CD14-positive monocyte (primary cell): Measurements from ENCODE around the gene VAT1. TPM values are rescaled to one million over a fixed set of nuclear protein-coding genes. Genes with fewer than 3 reads are reported as not detected.
"Not testable (repeated sequence)": the region's sequence is repeated elsewhere in the genome, so short reads cannot be mapped to it uniquely, and the experiment has no call there.

Experiments
- DNase-seq, 3 donors: peaks; one replicate each; pipeline ENCODE4 v3.0.0-alpha.2; 2011 to 2022
- H2AFZ ChIP-seq: 2 replicates; pipeline ENCODE4 v1.6.0; 2012; ENCODE audit warnings: mild to moderate bottlenecking, low read depth, low read length, inconsistent platforms; ENCODE audit not compliant: insufficient read depth, poor library complexity, severe bottlenecking
- H3K27ac ChIP-seq, 2 donors: 1 replicate in 1 of 2; 2 replicates in 1 of 2; pipeline ENCODE4 v1.5.1; 2012 to 2013; ENCODE audit warnings: low read length in 2 of 2, control low read depth in 1 of 2, inconsistent platforms in 1 of 2, low read depth in 1 of 2, mild to moderate bottlenecking in 1 of 2
- H3K27me3 ChIP-seq, 2 donors: one replicate each; pipeline versions ENCODE4 v1.6.0 to v1.6.1; 2011 to 2013; ENCODE audit warnings: low read length in 2 of 2; ENCODE audit not compliant: control insufficient read depth in 2 of 2, insufficient read depth in 2 of 2
- H3K36me3 ChIP-seq, 2 donors: replicated peaks in 1 of 2; 1 replicate in 1 of 2; 2 replicates in 1 of 2; pipeline versions ENCODE4 v1.5.1 to v1.6.1; 2012 to 2013; ENCODE audit warnings: low read length in 2 of 2, control low read depth in 1 of 2, inconsistent platforms in 1 of 2, mild to moderate bottlenecking in 1 of 2; ENCODE audit not compliant: insufficient read depth in 2 of 2, control insufficient read depth in 1 of 2
- H3K4me1 ChIP-seq, 2 donors: 1 replicate in 1 of 2; 2 replicates in 1 of 2; pipeline versions ENCODE4 v1.5.1 to v1.6.1; 2012 to 2013; ENCODE audit warnings: low read length in 2 of 2, control low read depth in 1 of 2, inconsistent platforms in 1 of 2, mild to moderate bottlenecking in 1 of 2, moderate library complexity in 1 of 2; ENCODE audit not compliant: insufficient read depth in 2 of 2, control insufficient read depth in 1 of 2
- H3K4me2 ChIP-seq: replicated peaks from 2 replicates; pipeline ENCODE3; 2012; ENCODE audit warnings: low read length, moderate library complexity, mild to moderate bottlenecking; ENCODE audit not compliant: poor library complexity, severe bottlenecking; ENCODE audit errors: extremely low read depth
- H3K4me3 ChIP-seq, 3 experiments: fragments of 200-600 bp in 1 of 3; sonication (generic) in 1 of 3; replicated peaks in 1 of 3; 1 replicate in 2 of 3; 2 replicates in 1 of 3; pipeline ENCODE4 v1.5.1; 2011 to 2013; ENCODE audit warnings: low read length in 3 of 3, mild to moderate bottlenecking in 3 of 3, control low read depth in 2 of 3, low read depth in 2 of 3, inconsistent platforms in 1 of 3, moderate library complexity in 1 of 3
- H3K79me2 ChIP-seq: 2 replicates; pipeline ENCODE4 v1.6.0; 2012; ENCODE audit warnings: mild to moderate bottlenecking, control low read depth, inconsistent platforms, low read length, moderate library complexity; ENCODE audit not compliant: insufficient read depth
- H3K9ac ChIP-seq: 2 replicates; pipeline ENCODE4 v1.6.0; 2017; ENCODE audit warnings: low read length, mild to moderate bottlenecking; ENCODE audit not compliant: insufficient read depth, poor library complexity, severe bottlenecking
- H3K9me3 ChIP-seq, 2 donors: replicated peaks in 1 of 2; 1 replicate in 1 of 2; 2 replicates in 1 of 2; pipeline versions ENCODE4 v1.5.1 to v1.6.1; 2012 to 2013; ENCODE audit warnings: low read length in 2 of 2, control low read depth in 1 of 2; ENCODE audit not compliant: control insufficient read depth in 1 of 2, insufficient read depth in 1 of 2
- H4K20me1 ChIP-seq: 2 replicates; pipeline ENCODE4 v1.6.0; 2012; ENCODE audit warnings: mild to moderate bottlenecking, low read length, control low read depth, moderate library complexity; ENCODE audit not compliant: insufficient read depth
- H3K27ac Mint-ChIP-seq, 7 donors: one replicate each; pipeline ENCODE4 v1.8.0; 2020; ENCODE audit warnings: mild to moderate bottlenecking in 7 of 7, mixed read lengths in 7 of 7, moderate library complexity in 6 of 7, inconsistent platforms in 2 of 7
- H3K27me3 Mint-ChIP-seq, 3 donors: one replicate each; pipeline ENCODE4 v1.8.0; 2021 to 2022; ENCODE audit warnings: low read depth in 3 of 3, mild to moderate bottlenecking in 3 of 3, mixed read lengths in 3 of 3, moderate library complexity in 3 of 3, inconsistent platforms in 1 of 3
- H3K36me3 Mint-ChIP-seq, 2 donors: one replicate each; pipeline ENCODE4 v1.8.0; 2020; ENCODE audit warnings: mixed read lengths in 2 of 2, inconsistent platforms in 1 of 2, mild to moderate bottlenecking in 1 of 2
- H3K4me1 Mint-ChIP-seq: one replicate; pipeline ENCODE4 v1.8.0; 2020; ENCODE audit warnings: mild to moderate bottlenecking, mixed read lengths
- H3K4me3 Mint-ChIP-seq, 2 donors: one replicate each; pipeline ENCODE4 v1.8.0; 2020; ENCODE audit warnings: mild to moderate bottlenecking in 2 of 2, mixed read lengths in 2 of 2, moderate library complexity in 1 of 2
- H3K9me3 Mint-ChIP-seq, 7 donors: one replicate each; pipeline ENCODE4 v1.8.0; 2020 to 2022; ENCODE audit warnings: mixed read lengths in 7 of 7, mild to moderate bottlenecking in 6 of 7, moderate library complexity in 6 of 7, inconsistent platforms in 2 of 7
- WGBS: methylation state at CpG from one replicate; pipeline ENCODE4 v1.1.5; 2013; ENCODE audit warnings: missing lambda C conversion rate; ENCODE audit not compliant: insufficient coverage; 5-methylcytosine and 5-hydroxymethylcytosine counted together
- intact Hi-C, 2 donors: fragments of 100-400 bp; cut with micrococcal nuclease; formaldehyde crosslinking; loops; one replicate each; pipeline versions ENCODE4 v1.15.0 to v1.15.1; 2023
- polyA plus RNA-seq, 3 donors: library from polyadenylated mRNA; depleted of rRNA in 1 of 3; unstranded in 2 of 3; stranded (reverse) in 1 of 3; fragments of 300-500 nt in 2 of 3; fragments of >200 nt in 1 of 3; fragmentation: Illumina TruSeq in 2 of 3; gene quantifications; 1 replicate in 2 of 3; 2 replicates in 1 of 3; pipeline ENCODE4 v1.2.3, GENCODE V29; 2012 to 2021
- TF ChIP-seq, protein P1 (sequence below): fragments of 200-600 bp; IDR thresholded peaks from one replicate; pipeline ENCODE4 v1.8.0; 2022; ENCODE audit warnings: antibody characterized with exemption, mild to moderate bottlenecking

VAT1 gene
- polyA plus RNA-seq, 3 donors, result 12.7 to 39.5 (median 38.0) TPM

DNA sequence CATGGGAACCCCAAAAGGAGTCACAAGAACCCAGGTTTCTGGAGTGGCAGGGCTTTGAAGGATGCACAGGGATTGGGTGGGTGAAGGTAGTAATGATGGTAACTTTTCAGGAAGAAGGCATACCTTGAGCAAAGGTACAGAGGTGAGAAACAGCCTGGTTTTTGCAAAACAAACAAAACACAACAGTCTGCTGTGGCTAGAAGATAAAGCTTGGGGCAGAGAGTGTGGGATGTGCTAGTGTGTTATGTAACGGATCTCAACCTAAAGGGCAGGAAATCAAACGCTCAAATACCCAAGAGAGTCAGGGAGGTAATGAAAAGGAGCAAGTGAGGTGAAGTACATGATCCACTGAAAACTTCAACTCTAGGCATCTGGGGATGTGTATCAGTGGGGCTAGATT lies 46.9 kb downstream of the VAT1 start:
- Histone ChIP-seq H3K9ac (no peak overlapping the region), H2AFZ (peak overlapping the region; percentile 5), H3K9me3 (no peaks in the 10 kb centered on the region), H3K79me2 (peaks cover 5% of the 10 kb centered on the region), H3K4me3 (no peak overlapping the region), H4K20me1 (no peaks in the 10 kb centered on the region), H3K4me2 (no peak overlapping the region), H3K27me3 (no peaks in the 10 kb centered on the region), H3K36me3 (no peaks in the 10 kb centered on the region), H3K27ac (no peak overlapping the region), H3K4me1 (peaks cover 8 to 9% of the 10 kb centered on the region in 2 donors)
- peaks cover 11% of the 10 kb centered on the region for H3K4me1 Mint-ChIP-seq
- no peaks in the 10 kb centered on the region for H3K9me3 Mint-ChIP-seq
- TF ChIP-seq, protein P1, sequence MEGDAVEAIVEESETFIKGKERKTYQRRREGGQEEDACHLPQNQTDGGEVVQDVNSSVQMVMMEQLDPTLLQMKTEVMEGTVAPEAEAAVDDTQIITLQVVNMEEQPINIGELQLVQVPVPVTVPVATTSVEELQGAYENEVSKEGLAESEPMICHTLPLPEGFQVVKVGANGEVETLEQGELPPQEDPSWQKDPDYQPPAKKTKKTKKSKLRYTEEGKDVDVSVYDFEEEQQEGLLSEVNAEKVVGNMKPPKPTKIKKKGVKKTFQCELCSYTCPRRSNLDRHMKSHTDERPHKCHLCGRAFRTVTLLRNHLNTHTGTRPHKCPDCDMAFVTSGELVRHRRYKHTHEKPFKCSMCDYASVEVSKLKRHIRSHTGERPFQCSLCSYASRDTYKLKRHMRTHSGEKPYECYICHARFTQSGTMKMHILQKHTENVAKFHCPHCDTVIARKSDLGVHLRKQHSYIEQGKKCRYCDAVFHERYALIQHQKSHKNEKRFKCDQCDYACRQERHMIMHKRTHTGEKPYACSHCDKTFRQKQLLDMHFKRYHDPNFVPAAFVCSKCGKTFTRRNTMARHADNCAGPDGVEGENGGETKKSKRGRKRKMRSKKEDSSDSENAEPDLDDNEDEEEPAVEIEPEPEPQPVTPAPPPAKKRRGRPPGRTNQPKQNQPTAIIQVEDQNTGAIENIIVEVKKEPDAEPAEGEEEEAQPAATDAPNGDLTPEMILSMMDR, result no peak
- no peak overlapping the region for H3K27ac Mint-ChIP-seq
- H3K27me3 Mint-ChIP-seq, result peaks cover 2 to 5% (median 4%) of the 10 kb centered on the region in 3 donors
- WGBS, result 29% methylated on average over 2 of the region's 2 CpGs
- H3K36me3 Mint-ChIP-seq, result no peaks in the 10 kb centered on the region
- intact Hi-C loops, result no loop called here
- no peak for DNase-seq
- no peak overlapping the region for H3K4me3 Mint-ChIP-seq

DNA sequence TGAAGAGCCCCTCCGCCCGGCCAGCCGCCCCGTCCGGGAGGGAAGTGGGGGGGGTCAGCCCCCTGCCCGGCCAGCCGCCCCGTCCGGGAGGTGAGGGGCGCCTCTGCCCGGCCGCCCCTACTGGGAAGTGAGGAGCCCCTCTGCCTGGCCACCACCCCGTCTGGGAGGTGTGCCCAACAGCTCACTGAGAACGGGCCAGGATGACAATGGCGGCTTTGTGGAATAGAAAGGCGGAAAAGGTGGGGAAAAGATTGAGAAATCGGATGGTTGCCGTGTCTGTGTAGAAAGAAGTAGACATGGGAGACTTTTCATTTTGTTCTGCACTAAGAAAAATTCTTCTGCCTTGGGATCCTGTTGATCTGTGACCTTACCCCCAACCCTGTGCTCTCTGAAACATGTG lies 48.9 kb downstream of the VAT1 start:
- H3K9ac ChIP-seq, H4K20me1 ChIP-seq, H3K4me1 Mint-ChIP-seq, H3K4me3 ChIP-seq, H3K36me3 Mint-ChIP-seq, H3K9me3 Mint-ChIP-seq, H3K36me3 ChIP-seq, H3K4me3 Mint-ChIP-seq, H3K79me2 ChIP-seq, H3K9me3 ChIP-seq, intact Hi-C loops, H2AFZ ChIP-seq, H3K27me3 ChIP-seq, H3K27ac Mint-ChIP-seq, H3K4me1 ChIP-seq, DNase-seq, H3K27me3 Mint-ChIP-seq, H3K4me2 ChIP-seq, H3K27ac ChIP-seq: not testable (repeated sequence)
- no CpG with 5 or more reads among the region's 18 CpGs for WGBS
